A673 (cell line): Measurements from ENCODE around the gene NOP58.

Experiments used
- CTCF ChIP-seq: fragments of 300-800, 200-600 bp; sonication (generic); conservative IDR thresholded peaks from 2 replicates; pipeline ENCODE4 v1.5.1; 2017; ENCODE audit warnings: low read depth, mild to moderate bottlenecking, antibody characterized with exemption, low read length, moderate library complexity, mixed read lengths
- EZH2 ChIP-seq: fragments of 200-600 bp; sonication (generic); IDR thresholded peaks from 2 replicates; pipeline ENCODE4 v1.6.1; 2017; ENCODE audit warnings: borderline replicate concordance, low read depth, mild to moderate bottlenecking, mixed read lengths, antibody characterized with exemption, low read length; ENCODE audit not compliant: poor library complexity, severe bottlenecking

- no peak for TF ChIP-seq EZH2
- TF ChIP-seq CTCF, result no peak
Measured at GRCh38 chr2:202286595-202286994, 21.0 kb downstream of the NOP58 start.
